AG04450 (cell line): ENCODE measurements around the gene ANKRD39. TPM values are rescaled to one million over a fixed set of nuclear protein-coding genes. Genes with fewer than 3 reads are reported as not detected.

ENCODE experiments used
- CTCF ChIA-PET: fragments of 300-600, 350-600 bp; formaldehyde crosslinking; extraction: SDS; loops from one replicate; lab custom pipeline; 2022; ENCODE audit warnings: antibody characterized with exemption, inconsistent platforms; lab: Charles Lee
- POLR2A ChIA-PET: fragments of 350-600 bp; formaldehyde crosslinking; extraction: SDS; loops from one replicate; lab custom pipeline; 2021; ENCODE audit warnings: antibody characterized with exemption, inconsistent platforms; lab: Yijun Ruan, JAX
- DNase-seq: peaks from one replicate; pipeline ENCODE4 v3.0.0-alpha.2; 2011; ENCODE audit warnings: low read depth, low spot score
- H3K27ac ChIP-seq: one replicate; pipeline ENCODE4 v1.5.1; 2012; ENCODE audit warnings: low read depth, low read length, control low read depth
- H3K27me3 ChIP-seq: one replicate; pipeline ENCODE4 v1.6.0; 2012; ENCODE audit warnings: low read length; ENCODE audit not compliant: control insufficient read depth, insufficient read depth
- H3K4me3 ChIP-seq: 2 replicates; pipeline ENCODE4 v1.5.1; 2011; ENCODE audit warnings: mild to moderate bottlenecking, low read depth, low read length, control low read depth
- H3K9me3 ChIP-seq: 2 replicates; pipeline ENCODE4 v1.5.1; 2012; ENCODE audit warnings: low read length; ENCODE audit not compliant: control insufficient read depth, insufficient read depth
- polyA plus RNA-seq: library from polyadenylated mRNA; depleted of rRNA; stranded (reverse); fragments of >200 nt; gene quantifications from 2 replicates; pipeline ENCODE4 v1.2.3, GENCODE V29; 2011
- TF ChIP-seq, protein P1 (sequence below): IDR thresholded peaks from 2 replicates; pipeline ENCODE4 v1.5.1; 2011; ENCODE audit warnings: low read depth, low read length, control low read depth, inconsistent platforms

ANKRD39 gene
- polyA plus RNA-seq, 1 experiment, result 3.8 TPM

DNA sequence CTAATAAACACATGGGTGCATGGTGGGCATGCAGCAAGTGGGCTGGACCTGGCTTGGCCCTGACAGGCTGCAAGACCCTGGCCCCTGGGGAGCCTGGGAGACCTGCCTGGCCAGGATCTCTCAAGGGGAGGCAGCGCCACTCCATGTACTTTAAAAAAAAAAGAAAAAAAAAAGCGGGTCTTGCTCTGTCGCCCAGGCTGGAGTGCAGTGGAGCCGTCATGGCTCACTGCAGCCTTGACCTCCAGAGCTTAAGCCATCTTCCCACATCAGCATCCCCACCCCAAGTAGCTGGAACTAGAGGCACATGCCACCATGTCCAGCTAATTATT lies 41.6 kb upstream of the ANKRD39 start:
- ChIA-PET CTCF (no interaction called here), POLR2A (no interaction called here)
- H3K27ac ChIP-seq, result no peak overlapping the region
- no peak for DNase-seq
- H3K27me3 ChIP-seq, result no peaks in the 10 kb centered on the region
- no peak overlapping the region for H3K4me3 ChIP-seq
- TF ChIP-seq, protein P1, sequence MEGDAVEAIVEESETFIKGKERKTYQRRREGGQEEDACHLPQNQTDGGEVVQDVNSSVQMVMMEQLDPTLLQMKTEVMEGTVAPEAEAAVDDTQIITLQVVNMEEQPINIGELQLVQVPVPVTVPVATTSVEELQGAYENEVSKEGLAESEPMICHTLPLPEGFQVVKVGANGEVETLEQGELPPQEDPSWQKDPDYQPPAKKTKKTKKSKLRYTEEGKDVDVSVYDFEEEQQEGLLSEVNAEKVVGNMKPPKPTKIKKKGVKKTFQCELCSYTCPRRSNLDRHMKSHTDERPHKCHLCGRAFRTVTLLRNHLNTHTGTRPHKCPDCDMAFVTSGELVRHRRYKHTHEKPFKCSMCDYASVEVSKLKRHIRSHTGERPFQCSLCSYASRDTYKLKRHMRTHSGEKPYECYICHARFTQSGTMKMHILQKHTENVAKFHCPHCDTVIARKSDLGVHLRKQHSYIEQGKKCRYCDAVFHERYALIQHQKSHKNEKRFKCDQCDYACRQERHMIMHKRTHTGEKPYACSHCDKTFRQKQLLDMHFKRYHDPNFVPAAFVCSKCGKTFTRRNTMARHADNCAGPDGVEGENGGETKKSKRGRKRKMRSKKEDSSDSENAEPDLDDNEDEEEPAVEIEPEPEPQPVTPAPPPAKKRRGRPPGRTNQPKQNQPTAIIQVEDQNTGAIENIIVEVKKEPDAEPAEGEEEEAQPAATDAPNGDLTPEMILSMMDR, result no peak
- no peaks in the 10 kb centered on the region; the same call in 1 of the 2 replicates for H3K9me3 ChIP-seq

DNA sequence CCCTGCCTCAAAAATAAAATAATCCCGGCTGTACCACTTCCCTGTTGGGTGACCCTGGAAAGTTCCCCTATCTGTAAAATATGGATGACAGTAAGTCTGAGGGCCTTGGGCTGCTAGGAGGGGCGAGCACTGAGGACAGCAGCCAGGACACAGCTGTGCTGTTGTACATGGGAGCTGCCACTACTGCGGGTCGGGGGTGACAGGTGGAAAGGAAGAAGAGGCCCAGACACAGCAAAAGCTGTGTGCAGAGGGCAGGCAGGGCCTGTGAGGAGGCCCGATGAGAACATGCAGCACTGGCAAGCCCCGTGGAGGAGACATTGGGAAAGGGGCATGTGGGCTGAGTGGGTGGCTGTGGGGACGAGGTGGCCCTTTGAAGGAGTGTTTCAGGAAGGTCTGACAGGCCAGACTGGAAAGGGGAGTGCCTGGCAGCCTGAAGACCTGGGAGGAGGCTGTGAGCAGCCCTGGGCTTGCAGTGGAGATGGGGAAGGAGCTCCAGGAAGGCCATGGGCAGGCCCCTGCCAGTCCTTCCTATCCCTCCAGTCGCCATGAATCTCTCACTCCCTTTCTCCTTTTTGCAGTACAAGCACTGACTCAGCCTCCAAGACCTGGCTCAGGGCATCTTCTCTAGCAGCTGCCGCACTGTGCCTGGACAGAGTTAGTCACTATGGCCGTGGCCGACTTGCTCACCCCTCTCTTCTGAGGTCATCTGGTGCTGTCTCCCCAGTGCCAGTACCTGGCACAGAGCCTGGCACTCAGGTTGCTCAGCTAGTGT lies 41.0 kb upstream of the ANKRD39 start:
- POLR2A ChIA-PET, result no interaction called here
- Histone ChIP-seq H3K27ac (no peak overlapping the region), H3K4me3 (no peak overlapping the region), H3K27me3 (no peaks in the 10 kb centered on the region), H3K9me3 (no peaks in the 10 kb centered on the region; the same call in 1 of the 2 replicates)
- TF ChIP-seq, protein P1, result no peak
- DNase-seq, result no peak
- CTCF ChIA-PET, result no interaction called here

DNA sequence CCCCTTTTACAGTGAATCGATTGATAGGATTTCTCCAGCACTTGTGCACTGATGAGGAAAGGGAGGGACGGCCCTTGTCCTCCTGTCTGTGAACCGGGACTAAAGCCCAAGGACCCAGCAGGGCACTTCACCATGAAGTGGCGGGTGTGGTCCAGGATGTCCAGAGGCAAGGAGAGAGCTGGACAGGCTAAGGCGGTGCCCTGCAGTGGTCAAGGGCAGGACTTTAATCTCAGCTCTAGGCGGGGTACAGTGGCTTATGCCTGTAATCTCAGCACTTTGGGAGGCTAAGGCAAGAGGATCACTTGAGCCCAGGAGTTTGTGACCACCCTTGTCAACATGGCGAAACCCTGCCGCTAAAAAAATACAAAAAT lies 40.3 kb upstream of the ANKRD39 start:
- CTCF ChIA-PET, result no interaction called here
- H3K27me3 ChIP-seq, result no peaks in the 10 kb centered on the region
- no peak overlapping the region for H3K27ac ChIP-seq
- TF ChIP-seq, protein P1, result no peak
- no peak overlapping the region for H3K4me3 ChIP-seq
- no peak for DNase-seq
- POLR2A ChIA-PET, result no interaction called here
- no peaks in the 10 kb centered on the region; the same call in 1 of the 2 replicates for H3K9me3 ChIP-seq

DNA sequence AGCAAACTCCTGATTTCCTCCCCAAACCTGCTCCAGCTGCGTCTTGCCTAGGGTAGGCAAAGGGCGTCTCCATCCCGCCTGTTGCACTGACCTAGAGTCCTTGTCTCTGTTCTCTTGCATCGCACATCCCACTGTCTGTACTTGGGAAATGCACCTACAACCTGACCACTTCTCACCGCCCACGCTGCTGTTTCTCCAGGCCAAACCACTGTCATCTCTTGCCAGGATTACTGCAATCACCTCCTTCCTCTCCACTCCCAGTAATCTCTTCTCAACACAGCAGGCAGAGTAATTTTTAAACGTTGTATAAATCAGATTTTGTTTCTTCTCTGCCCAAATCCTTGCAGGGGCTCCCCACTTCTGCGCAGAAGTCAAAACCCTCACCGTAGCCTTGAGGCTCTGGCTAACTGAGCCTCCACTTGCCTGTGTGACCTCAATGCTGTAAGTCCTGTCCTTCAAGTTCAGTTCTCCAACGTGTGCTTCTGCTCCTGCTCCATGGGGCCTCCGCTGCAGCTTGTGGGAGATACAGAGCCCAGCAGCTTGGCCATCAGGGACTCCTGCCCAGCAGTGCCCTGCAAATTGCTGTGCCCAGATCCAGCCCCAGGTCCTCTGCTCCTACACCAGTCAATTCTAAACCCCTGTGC lies 39.8 kb upstream of the ANKRD39 start:
- TF ChIP-seq, protein P1, result no peak
- ChIA-PET POLR2A (no interaction called here), CTCF (no interaction called here)
- no peak for DNase-seq
- Histone ChIP-seq H3K27me3 (no peaks in the 10 kb centered on the region), H3K27ac (no peak overlapping the region), H3K9me3 (no peaks in the 10 kb centered on the region; the same call in 1 of the 2 replicates), H3K4me3 (no peak overlapping the region)
